GM13977 (cell line): Measurements from ENCODE around the gene DHH.

Source experiments
- DNase-seq: peaks from one replicate; pipeline ENCODE4 v3.0.0; 2012; ENCODE audit warnings: low spot score
- in situ Hi-C: fragments of 300-500 bp; cut with MboI; formaldehyde crosslinking; loops from one replicate; pipeline ENCODE4 v1.12.0; 2022; ENCODE audit warnings: low sequenced_read_pairs, low pct_unique_long_range_greater_than_20kb, mixed read lengths, inconsistent platforms; ENCODE audit not compliant: unreplicated experiment
- TF ChIP-seq, protein P1 (sequence below): IDR thresholded peaks from 2 replicates; pipeline ENCODE4 v1.5.1; 2012; ENCODE audit warnings: mild to moderate bottlenecking, control low read depth; ENCODE audit not compliant: insufficient read depth; ENCODE audit errors: extremely low read depth, missing control alignments

The DHH gene

DNA sequence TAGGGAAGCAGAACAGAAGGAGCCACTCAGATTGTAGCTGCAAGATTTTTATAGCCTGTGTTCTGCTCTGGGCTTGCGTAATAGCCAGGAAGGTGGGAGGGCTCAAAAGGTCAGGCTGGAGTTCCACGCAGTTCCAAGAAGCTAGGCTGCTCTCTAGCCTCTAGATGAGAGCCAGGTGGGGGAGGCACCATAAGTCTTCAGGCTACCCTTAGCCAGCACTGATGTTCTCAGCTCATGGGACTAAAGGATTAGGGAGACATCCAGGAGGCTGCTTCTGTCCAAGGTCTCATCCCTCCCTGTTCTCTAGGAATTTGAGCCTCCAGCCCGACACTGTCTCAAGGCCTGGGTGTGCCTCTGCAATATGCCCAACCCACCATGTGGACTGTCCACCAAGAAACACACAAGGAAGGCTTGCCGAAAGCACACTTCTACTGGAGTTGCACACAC is 14.4 kb upstream of the DHH start:
- TF ChIP-seq, protein P1, sequence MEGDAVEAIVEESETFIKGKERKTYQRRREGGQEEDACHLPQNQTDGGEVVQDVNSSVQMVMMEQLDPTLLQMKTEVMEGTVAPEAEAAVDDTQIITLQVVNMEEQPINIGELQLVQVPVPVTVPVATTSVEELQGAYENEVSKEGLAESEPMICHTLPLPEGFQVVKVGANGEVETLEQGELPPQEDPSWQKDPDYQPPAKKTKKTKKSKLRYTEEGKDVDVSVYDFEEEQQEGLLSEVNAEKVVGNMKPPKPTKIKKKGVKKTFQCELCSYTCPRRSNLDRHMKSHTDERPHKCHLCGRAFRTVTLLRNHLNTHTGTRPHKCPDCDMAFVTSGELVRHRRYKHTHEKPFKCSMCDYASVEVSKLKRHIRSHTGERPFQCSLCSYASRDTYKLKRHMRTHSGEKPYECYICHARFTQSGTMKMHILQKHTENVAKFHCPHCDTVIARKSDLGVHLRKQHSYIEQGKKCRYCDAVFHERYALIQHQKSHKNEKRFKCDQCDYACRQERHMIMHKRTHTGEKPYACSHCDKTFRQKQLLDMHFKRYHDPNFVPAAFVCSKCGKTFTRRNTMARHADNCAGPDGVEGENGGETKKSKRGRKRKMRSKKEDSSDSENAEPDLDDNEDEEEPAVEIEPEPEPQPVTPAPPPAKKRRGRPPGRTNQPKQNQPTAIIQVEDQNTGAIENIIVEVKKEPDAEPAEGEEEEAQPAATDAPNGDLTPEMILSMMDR: no peak
- no peak for DNase-seq
- in situ Hi-C loops: no loop called here

DNA sequence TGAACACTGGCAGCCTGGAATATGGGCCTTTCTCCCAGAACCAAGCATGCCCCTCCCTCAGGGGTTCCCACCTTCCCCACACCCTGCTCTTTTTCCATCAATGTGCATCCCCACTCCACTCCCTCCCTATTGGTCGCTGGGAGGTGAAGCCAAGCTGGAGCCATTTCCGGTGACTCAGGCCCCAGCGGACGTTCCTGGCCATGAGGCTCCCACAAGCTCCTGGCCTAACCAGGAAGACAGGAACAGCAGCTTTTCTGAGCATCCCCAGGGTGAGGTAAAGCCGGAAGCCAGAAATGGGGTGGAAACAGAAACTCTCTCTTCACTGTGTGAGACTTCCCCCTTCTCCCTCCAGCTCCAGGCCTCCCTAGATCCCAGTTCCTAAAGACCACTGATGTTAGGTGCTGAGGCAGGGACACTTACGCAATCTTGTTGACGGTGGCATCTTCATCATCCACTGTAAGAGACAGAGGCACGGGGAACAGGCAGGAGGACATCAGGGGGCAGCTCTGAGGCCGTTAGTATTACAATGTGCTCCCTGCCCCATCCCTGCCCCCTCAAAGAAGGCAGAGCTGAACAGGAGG is 11.0 kb upstream of the DHH start:
- TF ChIP-seq, protein P1: no peak
- DNase-seq: no peak
- in situ Hi-C loops: no loop called here

DNA sequence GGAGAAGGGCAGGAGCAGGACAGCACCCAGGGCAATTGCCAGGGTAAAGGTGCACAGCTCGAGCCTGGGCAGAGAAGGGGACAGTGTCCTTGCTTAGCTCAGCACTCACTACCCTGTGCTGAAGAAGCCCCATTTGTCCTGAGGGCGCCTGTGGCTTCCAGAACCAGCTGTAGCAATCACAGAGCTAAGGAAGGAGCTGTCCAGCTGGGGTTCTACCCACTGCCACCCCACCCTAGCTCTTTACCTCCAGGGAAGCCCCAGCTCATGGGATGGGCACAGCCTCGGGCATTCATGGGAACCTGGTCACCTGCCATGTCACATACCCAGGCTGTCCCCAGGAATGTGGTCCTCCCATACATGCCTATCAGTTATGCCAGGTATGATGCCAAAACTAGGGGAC is 10.2 kb upstream of the DHH start:
- TF ChIP-seq, protein P1: no peak
- in situ Hi-C loops: no loop called here
- no peak for DNase-seq

DNA sequence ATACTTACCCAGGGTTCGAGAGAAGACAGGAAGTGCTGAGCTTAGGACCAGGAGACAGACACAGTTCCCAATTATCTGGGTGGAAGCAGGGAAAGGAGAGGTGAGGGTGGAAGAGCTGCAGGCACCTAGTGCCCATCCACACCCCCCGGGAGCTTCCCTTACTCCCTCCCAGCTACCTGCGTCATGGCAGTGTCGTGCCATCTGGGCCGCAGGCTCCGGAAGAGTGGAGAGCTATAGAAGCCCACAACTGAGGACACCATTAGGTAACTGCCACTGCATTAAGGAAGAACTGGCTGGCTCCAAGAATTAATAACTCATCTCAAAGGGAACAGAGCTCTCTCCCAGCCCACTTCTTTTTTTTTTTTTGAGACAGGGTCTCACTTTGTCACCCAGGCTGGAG is 5.8 kb upstream of the DHH start:
- TF ChIP-seq, protein P1: no peak
- DNase-seq: no peak
- in situ Hi-C loops: no loop called here

DNA sequence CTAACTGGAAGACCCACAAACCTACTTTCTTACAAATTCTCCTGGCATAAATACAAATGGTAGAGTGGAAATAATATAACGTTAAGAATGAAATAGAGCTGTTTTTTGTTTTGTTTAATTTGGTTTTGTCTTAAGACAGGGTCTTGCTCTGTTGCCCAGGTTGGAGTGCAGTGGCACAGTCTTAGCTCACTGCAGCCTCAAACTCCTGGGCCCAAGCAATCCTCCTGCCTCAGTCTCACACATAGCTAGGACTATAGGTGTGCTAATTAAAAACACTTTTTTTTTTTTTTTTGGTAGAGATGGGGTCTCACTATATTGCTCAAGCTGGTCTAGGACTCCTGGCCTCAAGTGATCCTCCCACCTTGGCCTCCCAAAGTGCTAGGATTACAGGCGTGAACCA is 4.1 kb upstream of the DHH start:
- in situ Hi-C loops: no loop called here
- TF ChIP-seq, protein P1: no peak
- no peak for DNase-seq

DNA sequence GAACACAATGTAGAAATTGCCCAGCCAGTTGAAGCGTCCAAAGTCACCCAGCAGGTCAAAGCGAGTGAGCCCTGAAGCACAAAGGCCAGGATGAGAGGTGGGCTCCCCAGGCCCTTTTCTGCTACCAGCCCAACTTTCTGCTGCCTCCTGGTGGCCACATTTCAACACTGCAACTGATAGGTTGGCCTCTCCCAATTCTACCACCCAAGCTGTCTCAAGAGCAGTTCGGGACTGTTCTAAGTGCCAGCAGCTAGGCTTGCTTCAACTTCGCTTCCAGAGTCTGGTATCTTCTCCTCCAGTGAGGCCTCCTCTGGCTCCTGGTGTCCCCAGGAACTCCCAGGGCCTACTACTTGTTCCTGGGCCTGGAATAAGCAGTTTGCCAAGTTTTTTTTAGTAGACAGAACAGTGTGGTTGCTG is 3.4 kb upstream of the DHH start:
- TF ChIP-seq, protein P1: peak; percentile 82
- DNase-seq: peak; percentile 76
- in situ Hi-C loops: no loop called here
